HFF-Myc (cell line): ENCODE data around the gene ADAM30.

Source experiments
- DNase-seq: peaks from one replicate; pipeline ENCODE4 v3.0.0-alpha.2; 2011; ENCODE audit warnings: low read depth; ENCODE audit errors: extremely low read depth
- H3K4me3 ChIP-seq: replicated peaks from 2 replicates; pipeline ENCODE4 v1.5.1; 2011; ENCODE audit warnings: low read depth, mild to moderate bottlenecking, control low read depth, low read length
- CTCF ChIP-seq: IDR thresholded peaks from 2 replicates; pipeline ENCODE4 v1.5.1; 2012; ENCODE audit warnings: mild to moderate bottlenecking, low read depth, low read length, control low read depth; ENCODE audit errors: missing control alignments

The ADAM30 gene

DNA sequence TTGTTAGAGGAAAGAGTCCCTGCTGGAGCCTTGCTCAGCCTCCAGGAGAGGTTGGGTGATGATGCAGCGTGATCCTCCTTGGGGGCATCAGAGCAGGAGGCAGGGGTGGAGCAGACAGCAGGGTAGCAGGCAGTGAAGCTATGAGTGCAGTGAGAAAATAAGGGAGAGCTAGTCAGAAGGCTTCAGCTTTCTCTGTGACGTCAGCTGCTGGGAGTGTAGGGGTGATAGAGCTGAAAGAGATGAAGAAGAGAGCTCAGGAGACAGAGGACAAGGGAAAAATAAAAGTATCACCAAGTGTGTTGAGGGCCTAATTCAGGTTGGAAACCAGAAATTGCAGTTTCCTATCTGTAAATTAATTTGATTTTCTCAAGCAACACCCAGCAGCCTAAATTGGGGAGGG, 2.2 kb upstream of the ADAM30 start:
- no peak overlapping the region for H3K4me3 ChIP-seq
- DNase-seq: no peak
- no peak for TF ChIP-seq CTCF

- no peak for TF ChIP-seq CTCF
- DNase-seq: no peak
- no peak overlapping the region for H3K4me3 ChIP-seq
Measured at GRCh38 chr1:119895102-119895501, 1.2 kb downstream of the ADAM30 start.

- H3K4me3 ChIP-seq: no peak overlapping the region
- no peak for TF ChIP-seq CTCF
- no peak for DNase-seq
Measured at GRCh38 chr1:119893827-119894700, 2.3 kb downstream of the ADAM30 start.

DNA sequence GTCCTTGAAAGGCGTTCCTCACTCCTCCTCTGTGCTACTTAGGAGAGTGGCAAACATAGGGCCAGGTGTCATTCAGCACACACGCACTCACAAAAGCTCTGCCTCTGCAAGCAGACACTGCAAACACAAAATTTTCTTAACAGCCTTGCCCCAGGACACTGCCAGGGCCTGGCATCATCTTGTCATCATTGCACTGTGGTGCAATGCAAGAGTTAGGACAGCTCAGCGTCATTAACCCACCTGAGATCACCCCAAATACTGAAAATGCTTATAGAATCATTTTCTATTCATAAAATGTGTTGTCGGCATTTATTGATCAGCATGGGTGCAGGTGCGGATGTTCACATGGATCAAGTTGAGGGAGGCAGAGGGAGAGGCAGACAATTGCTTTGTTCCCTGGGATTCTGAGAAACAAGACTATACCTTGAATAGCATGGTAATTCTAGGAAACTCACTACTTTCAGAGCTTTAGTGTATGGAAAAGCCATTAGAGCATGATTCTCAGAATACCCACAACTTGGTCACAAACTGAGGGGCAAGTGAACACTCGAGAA, 3.0 kb downstream of the ADAM30 start:
- DNase-seq: no peak
- TF ChIP-seq CTCF: no peak
- H3K4me3 ChIP-seq: no peak overlapping the region

DNA sequence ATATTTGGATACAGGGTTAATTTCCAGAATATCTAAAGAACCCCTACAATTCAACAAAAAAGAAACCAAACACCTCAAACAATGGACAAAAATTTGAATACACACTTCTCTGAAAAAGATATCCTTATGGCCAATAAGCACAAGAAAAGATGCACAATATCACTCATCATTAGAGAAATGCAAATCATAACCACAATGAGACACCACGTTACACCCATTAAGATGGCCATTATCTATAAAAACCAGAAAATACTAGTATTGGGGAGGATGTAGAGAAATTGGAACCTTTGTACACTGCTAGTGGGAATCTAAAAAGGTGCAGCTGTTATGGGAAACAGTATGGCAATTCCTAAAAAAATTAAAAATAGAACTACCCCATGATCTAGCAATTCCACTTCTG, 4.9 kb downstream of the ADAM30 start:
- DNase-seq: no peak
- no peak for TF ChIP-seq CTCF
- H3K4me3 ChIP-seq: no peak overlapping the region

GRCh38 chr1:119888476-119888875, 7.8 kb downstream of the ADAM30 start:
- no peak for TF ChIP-seq CTCF
- H3K4me3 ChIP-seq: no peak overlapping the region
- DNase-seq: no peak
